ENCODE data around the gene KRTAP12-1.

GRCh38 chr21:44724196-44724595 is 42.2 kb upstream of the KRTAP12-1 start:
- TF ChIP-seq CTCF (conservative IDR thresholded peaks at IDR 0.05 in 1 of 2, IDR thresholded peaks at IDR 0.05 in 1 of 2; ENCODE audit: extremely low read depth in 1 of 2, insufficient read depth in 1 of 2, low read depth in 1 of 2, low read length in 2 of 2) (no peak), EZH2 (IDR thresholded peaks at IDR 0.05; ENCODE audit: borderline replicate concordance, low read length) (no peak)
